Globus pallidus (tissue), 1 donor: ENCODE measurements around the gene RAB38.
A peak's percentile ranks its signal among the peaks of the same experiment; 100 is the strongest.

ENCODE experiments used
- DNase-seq: peaks from one replicate; pipeline ENCODE4 v3.0.0-alpha.2; 2015; ENCODE audit warnings: low spot score

RAB38 gene

GRCh38 chr11:88174709-88175568 is at the start of gene RAB38:
RAB38 (minus strand) TSS chr11:88175443; CDS start chr11:88175384, 59 bp downstream.
- peak; percentile 11 for DNase-seq

DNA sequence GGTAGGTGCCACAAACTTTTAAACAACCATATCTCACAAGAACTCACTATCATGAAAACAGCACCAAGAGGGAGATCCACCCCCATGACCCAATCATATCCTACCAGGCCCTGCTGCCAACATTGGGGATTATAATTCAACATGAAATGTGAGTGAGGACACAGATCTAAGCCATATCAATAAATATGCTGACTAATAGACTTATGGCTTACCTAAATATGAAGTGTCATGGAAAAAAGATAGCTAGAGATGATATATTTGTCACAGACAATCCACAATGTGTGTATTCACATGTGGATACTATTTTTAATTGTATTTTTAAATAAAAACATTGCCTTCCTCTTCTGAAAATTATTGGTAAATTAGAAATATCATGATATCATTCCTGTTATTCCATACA is 38.2 kb upstream of the RAB38 start:
- DNase-seq: no peak

GRCh38 chr11:88212300-88212699 is 37.1 kb upstream of the RAB38 start:
- no peak for DNase-seq

DNA sequence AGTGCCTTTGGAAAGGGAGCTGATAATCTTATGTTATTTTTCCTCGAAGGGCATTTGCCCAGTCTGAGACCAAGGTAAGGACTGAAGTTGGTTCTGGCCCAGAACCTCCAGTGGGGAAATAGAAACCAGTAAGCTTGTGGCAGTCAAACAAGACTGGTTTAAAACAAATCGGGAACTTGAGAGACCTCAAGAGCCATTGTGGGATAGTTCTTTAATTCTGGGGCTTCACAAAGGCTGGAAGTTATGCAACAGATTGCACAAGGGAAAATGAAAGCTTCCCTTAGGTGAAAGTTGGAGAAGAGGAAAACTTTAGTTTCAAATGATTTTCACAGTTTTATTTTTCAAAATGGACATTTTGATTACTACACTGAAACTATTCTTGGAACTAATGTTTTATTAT is 33.5 kb upstream of the RAB38 start:
- peak; percentile 2 for DNase-seq

DNA sequence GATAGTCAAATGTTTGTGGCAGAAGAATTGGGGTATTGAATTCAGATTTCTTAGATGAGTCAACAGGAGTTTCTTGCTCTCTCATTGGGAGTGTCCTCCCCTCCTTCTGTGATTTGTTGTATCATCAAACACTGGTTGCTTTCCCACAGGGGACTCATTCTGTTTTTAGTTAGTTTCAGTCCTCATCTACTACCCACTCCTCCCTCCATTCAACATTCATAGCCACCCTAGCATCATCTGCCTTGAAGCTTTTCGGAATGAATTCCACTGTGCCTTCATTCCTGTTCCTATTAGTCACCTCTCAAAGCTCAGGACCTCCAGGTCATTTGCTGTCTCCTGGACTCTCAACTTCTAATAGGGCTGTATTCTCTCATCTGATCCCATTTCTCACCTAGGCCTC is 31.5 kb upstream of the RAB38 start:
- no peak for DNase-seq

GRCh38 chr11:88204353-88204752 is 29.1 kb upstream of the RAB38 start:
- no peak for DNase-seq

GRCh38 chr11:88203604-88204003 is 28.4 kb upstream of the RAB38 start:
- no peak for DNase-seq

- DNase-seq: no peak
Observed at GRCh38 chr11:88202498-88202897, 27.3 kb upstream of the RAB38 start.

DNA sequence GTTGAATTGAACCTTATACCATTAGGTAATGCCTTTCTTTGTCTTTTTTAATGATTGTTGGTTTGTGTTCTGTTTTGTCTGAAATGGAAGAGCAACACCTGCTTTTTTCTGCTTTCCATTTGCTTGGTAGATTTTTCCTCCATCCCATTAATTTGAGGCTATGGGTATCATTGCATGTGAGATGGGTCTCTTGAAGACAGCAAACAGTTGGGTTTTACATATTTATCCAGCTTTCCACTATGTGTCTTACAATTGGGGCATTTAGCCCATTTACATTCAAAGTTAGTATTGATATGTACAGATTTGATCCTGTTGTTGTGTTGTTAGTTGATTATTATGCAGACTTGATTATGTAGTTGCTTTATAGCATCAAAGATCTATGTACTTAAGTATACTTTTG is 21.1 kb upstream of the RAB38 start:
- DNase-seq: no peak

GRCh38 chr11:88195908-88196307 is 20.7 kb upstream of the RAB38 start:
- DNase-seq: no peak

GRCh38 chr11:88194990-88195389 is 19.7 kb upstream of the RAB38 start:
- no peak for DNase-seq

DNA sequence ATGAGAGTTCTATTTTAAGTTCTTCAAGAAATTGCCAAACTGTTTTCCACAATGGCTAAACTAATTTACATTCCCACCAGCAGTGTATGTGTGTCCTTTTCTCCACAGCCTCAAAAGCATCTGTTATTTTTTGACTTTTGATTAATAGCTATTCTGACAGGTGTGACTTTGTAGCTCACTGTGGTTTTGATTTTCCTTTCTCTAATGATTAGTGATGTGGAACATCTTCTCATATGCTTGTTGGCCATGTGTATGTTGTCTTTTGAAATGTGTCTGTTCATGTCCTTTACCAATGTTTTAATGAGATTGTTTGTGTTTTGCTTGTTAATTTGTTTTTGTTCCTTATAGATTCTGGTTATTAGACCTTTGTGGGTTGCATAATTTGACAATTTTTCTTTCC is 18.0 kb upstream of the RAB38 start:
- no peak for DNase-seq

DNA sequence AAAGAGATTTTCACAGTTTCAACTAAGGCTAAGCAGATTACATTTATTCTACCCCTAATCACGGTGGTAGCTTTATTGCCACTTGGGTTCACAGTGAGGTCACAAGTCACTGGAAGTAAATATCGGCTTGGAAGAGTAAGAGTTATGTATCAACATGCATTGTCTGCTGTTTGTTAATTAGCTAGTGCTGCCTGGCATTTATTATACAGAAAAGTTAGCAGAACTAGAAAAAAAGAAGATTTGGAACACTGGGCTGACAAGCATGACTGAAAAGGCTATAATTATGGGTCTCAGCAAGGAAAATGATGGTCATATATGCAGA is 13.7 kb upstream of the RAB38 start:
- no peak for DNase-seq

- DNase-seq: no peak
Observed at GRCh38 chr11:88188251-88188931, 13.1 kb upstream of the RAB38 start.

GRCh38 chr11:88183233-88183632 is 8.0 kb upstream of the RAB38 start:
- no peak for DNase-seq

DNA sequence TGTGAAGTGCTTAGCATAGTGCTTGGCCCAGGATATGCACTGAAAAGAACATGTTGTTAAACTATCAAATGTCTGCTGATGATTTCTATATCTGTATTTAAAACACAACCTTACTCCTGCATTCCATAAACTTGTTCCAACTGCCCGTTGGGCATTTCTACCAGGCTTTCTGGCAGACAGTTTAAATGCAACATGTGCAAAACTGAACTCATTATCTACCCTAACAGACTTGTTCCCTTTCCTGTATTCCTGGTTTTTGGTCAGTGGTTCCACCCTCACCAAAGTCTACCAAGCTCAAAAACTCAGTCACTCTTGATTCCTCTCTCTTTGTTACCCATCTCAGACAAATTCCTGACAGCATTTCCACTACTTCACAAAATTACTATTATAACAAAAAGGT is 6.5 kb upstream of the RAB38 start:
- no peak for DNase-seq

GRCh38 chr11:88179971-88180629 is 4.9 kb upstream of the RAB38 start:
- no peak for DNase-seq

DNA sequence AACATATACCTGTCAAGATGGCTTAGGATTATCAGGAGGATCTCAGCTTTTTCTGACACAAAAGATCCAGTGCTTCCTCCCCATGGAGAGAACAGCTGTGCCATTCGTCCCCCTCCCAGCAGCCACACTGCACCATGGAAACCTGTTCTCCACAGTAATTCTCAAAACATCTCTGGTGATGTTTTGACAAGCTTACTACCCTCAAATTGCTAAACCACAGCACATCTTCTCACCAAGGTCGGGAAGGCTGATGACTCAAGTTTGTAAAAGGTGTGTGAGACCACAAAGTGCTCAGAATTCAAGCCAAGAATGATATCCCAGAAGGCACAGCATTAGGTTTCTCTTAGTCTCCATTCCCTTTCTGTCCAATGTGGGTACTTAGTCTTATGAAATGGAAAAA is 3.9 kb upstream of the RAB38 start:
- DNase-seq: no peak

GRCh38 chr11:88178191-88178590 is 2.9 kb upstream of the RAB38 start:
- no peak for DNase-seq

DNA sequence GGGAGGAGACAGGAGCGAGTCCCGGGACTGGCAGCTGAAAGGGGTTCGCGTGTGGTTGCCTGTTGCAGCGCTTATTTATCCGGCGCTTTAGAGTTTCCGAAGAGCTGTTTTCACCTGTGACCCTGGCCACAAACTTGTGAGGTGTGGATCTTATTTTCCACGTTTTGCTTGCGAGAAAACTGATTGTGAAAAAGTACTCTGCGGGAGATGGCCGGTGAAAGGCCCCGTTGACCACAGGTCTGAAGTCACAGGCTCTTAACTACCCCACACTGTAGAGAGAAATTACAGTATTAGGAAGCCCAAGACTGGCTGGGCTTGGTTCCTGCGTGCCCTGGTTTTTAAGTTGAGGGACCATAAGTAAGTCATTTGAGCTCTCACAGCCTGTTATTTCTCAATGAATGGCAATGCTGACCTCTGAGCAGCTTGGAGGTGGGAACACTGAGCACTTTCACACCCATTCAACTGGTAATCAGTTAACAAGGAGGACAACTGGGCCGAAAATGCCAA is 379 bp upstream of the RAB38 start:
- no peak for DNase-seq

GRCh38 chr11:88173956-88174355 is 1.3 kb downstream of the RAB38 start:
- DNase-seq: no peak

GRCh38 chr11:88171982-88172381 is 3.3 kb downstream of the RAB38 start:
- DNase-seq: no peak

GRCh38 chr11:88170673-88171072 is 4.6 kb downstream of the RAB38 start:
- DNase-seq: no peak
